Choroid plexus epithelial cell (primary cell): ENCODE data around the gene PPM1M.
A peak's percentile ranks its signal among the peaks of the same experiment; 100 is the strongest.

Experiments used
- DNase-seq: peaks from one replicate; pipeline ENCODE4 v3.0.0-alpha.2; 2010; ENCODE audit warnings: low read depth
- H3K4me3 ChIP-seq: 2 replicates; pipeline ENCODE4 v1.5.1; 2011; ENCODE audit warnings: low read depth, mild to moderate bottlenecking, control low read depth, low read length, moderate library complexity
- TF ChIP-seq, protein P1 (sequence below): conservative IDR thresholded peaks from 2 replicates; pipeline ENCODE4 v1.5.1; 2011; ENCODE audit warnings: low read depth, mild to moderate bottlenecking, control low read depth, inconsistent platforms, low read length, moderate library complexity

PPM1M gene

GRCh38 chr3:52240886-52241370 is 4.6 kb upstream of the PPM1M start:
- TF ChIP-seq, protein P1, sequence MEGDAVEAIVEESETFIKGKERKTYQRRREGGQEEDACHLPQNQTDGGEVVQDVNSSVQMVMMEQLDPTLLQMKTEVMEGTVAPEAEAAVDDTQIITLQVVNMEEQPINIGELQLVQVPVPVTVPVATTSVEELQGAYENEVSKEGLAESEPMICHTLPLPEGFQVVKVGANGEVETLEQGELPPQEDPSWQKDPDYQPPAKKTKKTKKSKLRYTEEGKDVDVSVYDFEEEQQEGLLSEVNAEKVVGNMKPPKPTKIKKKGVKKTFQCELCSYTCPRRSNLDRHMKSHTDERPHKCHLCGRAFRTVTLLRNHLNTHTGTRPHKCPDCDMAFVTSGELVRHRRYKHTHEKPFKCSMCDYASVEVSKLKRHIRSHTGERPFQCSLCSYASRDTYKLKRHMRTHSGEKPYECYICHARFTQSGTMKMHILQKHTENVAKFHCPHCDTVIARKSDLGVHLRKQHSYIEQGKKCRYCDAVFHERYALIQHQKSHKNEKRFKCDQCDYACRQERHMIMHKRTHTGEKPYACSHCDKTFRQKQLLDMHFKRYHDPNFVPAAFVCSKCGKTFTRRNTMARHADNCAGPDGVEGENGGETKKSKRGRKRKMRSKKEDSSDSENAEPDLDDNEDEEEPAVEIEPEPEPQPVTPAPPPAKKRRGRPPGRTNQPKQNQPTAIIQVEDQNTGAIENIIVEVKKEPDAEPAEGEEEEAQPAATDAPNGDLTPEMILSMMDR = no peak
- H3K4me3 ChIP-seq = no peak overlapping the region
- no peak for DNase-seq

DNA sequence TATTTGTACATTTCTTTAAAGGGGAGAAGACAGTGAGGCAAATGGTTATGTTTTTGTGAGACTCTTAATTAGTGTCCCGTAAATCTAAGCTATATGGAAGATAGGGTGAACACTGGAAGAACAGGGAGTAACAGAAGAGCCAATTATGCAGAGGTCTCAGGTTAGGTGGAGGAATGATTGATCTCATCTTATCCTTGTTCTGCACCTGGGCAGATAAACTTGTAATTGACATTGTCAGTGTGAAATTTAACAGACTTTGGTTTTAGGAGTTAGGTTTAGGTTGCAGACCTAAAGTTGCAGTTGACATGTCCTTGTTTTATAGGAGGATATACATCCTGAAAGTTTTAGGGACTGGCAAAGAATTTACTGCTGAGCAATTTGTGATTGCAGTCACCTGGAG is 3.5 kb upstream of the PPM1M start:
- no peak overlapping the region for H3K4me3 ChIP-seq
- DNase-seq = no peak
- TF ChIP-seq, protein P1 = no peak

DNA sequence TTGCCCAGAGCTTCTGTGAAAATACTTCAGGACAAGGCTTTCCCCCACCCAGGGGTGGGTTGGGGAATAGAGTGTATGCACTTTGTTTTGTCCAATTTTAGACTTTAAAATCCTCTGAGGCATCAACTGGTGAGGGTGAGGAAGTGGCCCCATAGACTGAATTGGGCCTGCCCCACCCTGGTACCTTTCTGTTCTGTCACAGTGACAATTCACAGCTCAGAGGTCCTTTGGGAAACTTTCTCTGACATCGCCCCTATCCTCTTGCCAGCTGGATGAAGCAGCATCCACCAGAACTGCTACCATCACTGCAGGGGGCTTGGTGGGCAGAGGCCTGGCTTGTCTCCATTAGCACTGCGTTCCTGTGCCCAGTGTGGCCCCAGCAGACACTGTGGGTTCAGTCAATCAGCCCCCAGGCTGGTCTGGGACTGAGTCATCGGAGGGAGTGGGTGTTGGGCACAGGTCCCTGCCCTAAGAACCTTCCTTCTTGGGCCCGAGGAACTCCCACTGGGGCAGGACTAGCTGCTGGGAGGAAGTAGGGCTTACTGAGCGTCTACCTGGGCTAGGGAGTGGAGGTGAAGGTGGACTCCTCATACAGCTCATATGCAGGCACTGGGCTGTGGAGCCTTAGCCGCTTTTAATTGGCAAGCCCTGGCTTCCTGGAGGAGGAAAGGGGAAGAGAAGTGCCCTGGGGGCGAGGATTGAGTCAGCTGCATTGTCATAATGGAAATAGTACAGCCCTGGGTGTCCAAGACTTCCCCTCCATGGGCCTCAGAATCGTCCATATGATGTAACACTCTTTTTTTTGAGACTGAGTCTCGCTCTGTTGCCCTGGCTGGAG is 1.5 kb upstream of the PPM1M start:
- TF ChIP-seq, protein P1 = no peak
- DNase-seq = peak; percentile 19
- H3K4me3 ChIP-seq = no peak overlapping the region

- DNase-seq = no peak
- TF ChIP-seq, protein P1 = no peak
- peak overlapping the region; percentile 65 for H3K4me3 ChIP-seq
Observed at GRCh38 chr3:52246264-52246620, 683 bp downstream of the PPM1M start.

DNA sequence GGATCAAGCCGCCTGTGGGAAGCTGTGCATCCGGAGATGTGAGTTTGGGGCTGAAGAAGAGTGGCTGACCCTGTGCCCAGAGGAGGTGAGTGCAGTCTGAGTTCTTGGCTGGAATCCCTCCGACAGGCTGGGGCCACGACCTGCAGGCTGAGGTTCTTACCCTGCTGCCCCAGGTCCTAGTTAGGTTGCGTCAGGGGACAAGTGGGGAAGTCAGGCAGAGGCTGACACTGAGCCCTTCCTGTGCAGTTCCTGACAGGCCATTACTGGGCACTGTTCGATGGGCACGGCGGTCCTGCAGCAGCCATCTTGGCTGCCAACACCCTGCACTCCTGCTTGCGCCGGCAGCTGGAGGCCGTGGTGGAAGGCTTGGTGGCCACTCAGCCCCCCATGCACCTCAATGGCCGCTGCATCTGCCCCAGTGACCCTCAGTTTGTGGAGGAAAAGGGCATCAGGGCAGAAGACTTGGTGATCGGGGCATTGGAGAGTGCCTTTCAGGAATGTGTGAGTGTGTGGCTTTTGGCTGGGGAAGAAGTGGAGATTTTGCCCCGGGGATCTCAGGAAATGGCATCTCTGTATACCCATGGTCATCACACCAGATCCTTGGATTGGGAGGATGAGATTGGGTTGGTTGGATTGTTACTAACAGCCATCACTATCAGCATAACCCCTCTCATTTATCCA is 1.3 kb downstream of the PPM1M start:
- H3K4me3 ChIP-seq = no peak overlapping the region
- TF ChIP-seq, protein P1 = no peak
- DNase-seq = no peak

- no peak overlapping the region for H3K4me3 ChIP-seq
- DNase-seq = no peak
- TF ChIP-seq, protein P1 = no peak
Observed at GRCh38 chr3:52247409-52248164, 2.0 kb downstream of the PPM1M start.
